ENCODE results near the gene TMEM201.

Gene TMEM201

GRCh38 chr1:9659328-9659727 is 70.6 kb downstream of the TMEM201 start:
- Histone ChIP-seq H3K27ac (ENCODE audit: low read depth, low read length) (no peak overlapping the region), H3K9me2 (replicated peaks; ENCODE audit: insufficient read depth, low read length) (no peaks in the 10 kb centered on the region), H3F3A (ENCODE audit: insufficient read depth) (peaks cover 16% of the 10 kb centered on the region), H3K79me2 (ENCODE audit: insufficient read depth, low read length) (peaks cover 31% of the 10 kb centered on the region), H2AFZ (ENCODE audit: low read depth, low read length, severe bottlenecking) (no peak overlapping the region), H3K27me3 (ENCODE audit: low read length) (no peaks in the 10 kb centered on the region), H3K4me2 (ENCODE audit: low read depth, low read length, poor library complexity, severe bottlenecking) (no peak overlapping the region), H3K4me3 (ENCODE audit: insufficient read depth, low read length, poor library complexity, severe bottlenecking) (no peak overlapping the region), H3K9me3 (ENCODE audit: insufficient read depth, low read length) (no peaks in the 10 kb centered on the region), H4K20me1 (ENCODE audit: low read depth, low read length) (no peaks in the 10 kb centered on the region), H3K9ac (ENCODE audit: low read length) (no peak overlapping the region), H3K36me3 (ENCODE audit: low read length) (no peaks in the 10 kb centered on the region)
- no peak for TF ChIP-seq EZH2phosphoT487 (conservative IDR thresholded peaks at IDR 0.05; ENCODE audit: low read length)
- TF ChIP-seq, protein P1, sequence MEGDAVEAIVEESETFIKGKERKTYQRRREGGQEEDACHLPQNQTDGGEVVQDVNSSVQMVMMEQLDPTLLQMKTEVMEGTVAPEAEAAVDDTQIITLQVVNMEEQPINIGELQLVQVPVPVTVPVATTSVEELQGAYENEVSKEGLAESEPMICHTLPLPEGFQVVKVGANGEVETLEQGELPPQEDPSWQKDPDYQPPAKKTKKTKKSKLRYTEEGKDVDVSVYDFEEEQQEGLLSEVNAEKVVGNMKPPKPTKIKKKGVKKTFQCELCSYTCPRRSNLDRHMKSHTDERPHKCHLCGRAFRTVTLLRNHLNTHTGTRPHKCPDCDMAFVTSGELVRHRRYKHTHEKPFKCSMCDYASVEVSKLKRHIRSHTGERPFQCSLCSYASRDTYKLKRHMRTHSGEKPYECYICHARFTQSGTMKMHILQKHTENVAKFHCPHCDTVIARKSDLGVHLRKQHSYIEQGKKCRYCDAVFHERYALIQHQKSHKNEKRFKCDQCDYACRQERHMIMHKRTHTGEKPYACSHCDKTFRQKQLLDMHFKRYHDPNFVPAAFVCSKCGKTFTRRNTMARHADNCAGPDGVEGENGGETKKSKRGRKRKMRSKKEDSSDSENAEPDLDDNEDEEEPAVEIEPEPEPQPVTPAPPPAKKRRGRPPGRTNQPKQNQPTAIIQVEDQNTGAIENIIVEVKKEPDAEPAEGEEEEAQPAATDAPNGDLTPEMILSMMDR (IDR thresholded peaks at IDR 0.05; ENCODE audit: insufficient read depth, low read length, poor library complexity, severe bottlenecking): no peak

GRCh38 chr1:9663257-9663656 is 74.5 kb downstream of the TMEM201 start:
- no peak overlapping the region for H3K4me3 ChIP-seq (ENCODE audit: insufficient read depth, low read length, poor library complexity, severe bottlenecking)
- no peaks in the 10 kb centered on the region for H3K9me3 ChIP-seq (ENCODE audit: insufficient read depth, low read length)
- no peaks in the 10 kb centered on the region for H4K20me1 ChIP-seq (ENCODE audit: low read depth, low read length)
- no peaks in the 10 kb centered on the region for H3K36me3 ChIP-seq (ENCODE audit: low read length)
- no peak for TF ChIP-seq EZH2phosphoT487 (conservative IDR thresholded peaks at IDR 0.05; ENCODE audit: low read length)
- TF ChIP-seq, protein P1 (IDR thresholded peaks at IDR 0.05; ENCODE audit: insufficient read depth, low read length, poor library complexity, severe bottlenecking): no peak
- peaks cover 10% of the 10 kb centered on the region for H3K79me2 ChIP-seq (ENCODE audit: insufficient read depth, low read length)
- no peak overlapping the region for H2AFZ ChIP-seq (ENCODE audit: low read depth, low read length, severe bottlenecking)
- H3K4me2 ChIP-seq (ENCODE audit: low read depth, low read length, poor library complexity, severe bottlenecking): no peak overlapping the region
- 0 out of 2 replicates have a peak, but pooled peaks cover 4% of the 10 kb centered on the region for H3F3A ChIP-seq (ENCODE audit: insufficient read depth)
- no peaks in the 10 kb centered on the region for H3K9me2 ChIP-seq (replicated peaks; ENCODE audit: insufficient read depth, low read length)
- no peak overlapping the region for H3K9ac ChIP-seq (ENCODE audit: low read length)
- H3K27ac ChIP-seq (ENCODE audit: low read depth, low read length): no peak overlapping the region
- H3K27me3 ChIP-seq (ENCODE audit: low read length): no peaks in the 10 kb centered on the region
